GM12892 (cell line): ENCODE results near the gene MARCHF5.

Source experiments
- POLR2A ChIP-seq: IDR thresholded peaks from 2 replicates; pipeline ENCODE4 v1.6.1; 2011; ENCODE audit warnings: low read depth, low read length, control low read depth
- TAF1 ChIP-seq: IDR thresholded peaks from 2 replicates; pipeline ENCODE4 v1.6.1; 2011; ENCODE audit warnings: low read depth, mild to moderate bottlenecking, control low read depth, low read length, borderline replicate concordance

- TF ChIP-seq POLR2A (no peak), TAF1 (no peak)
Observed at GRCh38 chr10:92342796-92343195, 51.8 kb downstream of the MARCHF5 start.
